Measurements from ENCODE around the gene ACKR1.
A peak's percentile ranks its signal among the peaks of the same experiment; 100 is the strongest.

Gene ACKR1

GRCh38 chr1:159223004-159223403 is 18.3 kb downstream of the ACKR1 start:
- Histone ChIP-seq H3K9ac (ENCODE audit: low read depth, low read length, poor library complexity, severe bottlenecking) (no peak overlapping the region), H3K9me3 (ENCODE audit: insufficient read depth, low read depth, low read length) (no peaks in the 10 kb centered on the region), H3K4me2 (ENCODE audit: low read depth, low read length, poor library complexity, severe bottlenecking) (no peak overlapping the region), H4K20me1 (ENCODE audit: insufficient read depth, low read length, poor library complexity, severe bottlenecking) (no peaks in the 10 kb centered on the region), H3K9me2 (replicated peaks; ENCODE audit: low read depth, low read length) (no peaks in the 10 kb centered on the region), H3K36me3 (ENCODE audit: insufficient read depth, low read length) (no peaks in the 10 kb centered on the region), H3K27me3 (ENCODE audit: insufficient read depth, low read length, poor library complexity, severe bottlenecking) (no peaks in the 10 kb centered on the region), H3K4me1 (ENCODE audit: insufficient read depth, low read length, poor library complexity, severe bottlenecking) (peaks cover 3% of the 10 kb centered on the region), H3F3A (ENCODE audit: low read depth) (no peaks in the 10 kb centered on the region), H3K4me3 (ENCODE audit: low read length, poor library complexity, severe bottlenecking) (no peak overlapping the region), H3K79me2 (ENCODE audit: insufficient read depth, low read length) (no peaks in the 10 kb centered on the region), H2AFZ (ENCODE audit: low read length) (no peak overlapping the region)
- TF ChIP-seq EZH2phosphoT487 (IDR thresholded peaks at IDR 0.05; ENCODE audit: borderline replicate concordance) = no peak
- TF ChIP-seq CTCF (conservative IDR thresholded peaks at IDR 0.05; ENCODE audit: low read length) = no peak

- Histone ChIP-seq H3K4me1 (ENCODE audit: insufficient read depth, low read length, poor library complexity, severe bottlenecking) (peaks cover 25% of the 10 kb centered on the region), H3K4me2 (ENCODE audit: low read depth, low read length, poor library complexity, severe bottlenecking) (no peak overlapping the region), H3K9me3 (ENCODE audit: insufficient read depth, low read depth, low read length) (no peaks in the 10 kb centered on the region), H2AFZ (ENCODE audit: low read length) (0 out of 2 replicates have a peak overlapping the region, but pooled peaks have one; percentile 5), H4K20me1 (ENCODE audit: insufficient read depth, low read length, poor library complexity, severe bottlenecking) (no peaks in the 10 kb centered on the region), H3K27me3 (ENCODE audit: insufficient read depth, low read length, poor library complexity, severe bottlenecking) (no peaks in the 10 kb centered on the region), H3K79me2 (ENCODE audit: insufficient read depth, low read length) (no peaks in the 10 kb centered on the region), H3K9ac (ENCODE audit: low read depth, low read length, poor library complexity, severe bottlenecking) (no peak overlapping the region), H3K36me3 (ENCODE audit: insufficient read depth, low read length) (no peaks in the 10 kb centered on the region), H3K9me2 (replicated peaks; ENCODE audit: low read depth, low read length) (no peaks in the 10 kb centered on the region), H3F3A (ENCODE audit: low read depth) (no peaks in the 10 kb centered on the region), H3K4me3 (ENCODE audit: low read length, poor library complexity, severe bottlenecking) (no peak overlapping the region)
- no peak for TF ChIP-seq EZH2phosphoT487 (IDR thresholded peaks at IDR 0.05; ENCODE audit: borderline replicate concordance)
- TF ChIP-seq CTCF (conservative IDR thresholded peaks at IDR 0.05; ENCODE audit: low read length) = no peak
Observed at GRCh38 chr1:159228554-159228953, 23.9 kb downstream of the ACKR1 start.

DNA sequence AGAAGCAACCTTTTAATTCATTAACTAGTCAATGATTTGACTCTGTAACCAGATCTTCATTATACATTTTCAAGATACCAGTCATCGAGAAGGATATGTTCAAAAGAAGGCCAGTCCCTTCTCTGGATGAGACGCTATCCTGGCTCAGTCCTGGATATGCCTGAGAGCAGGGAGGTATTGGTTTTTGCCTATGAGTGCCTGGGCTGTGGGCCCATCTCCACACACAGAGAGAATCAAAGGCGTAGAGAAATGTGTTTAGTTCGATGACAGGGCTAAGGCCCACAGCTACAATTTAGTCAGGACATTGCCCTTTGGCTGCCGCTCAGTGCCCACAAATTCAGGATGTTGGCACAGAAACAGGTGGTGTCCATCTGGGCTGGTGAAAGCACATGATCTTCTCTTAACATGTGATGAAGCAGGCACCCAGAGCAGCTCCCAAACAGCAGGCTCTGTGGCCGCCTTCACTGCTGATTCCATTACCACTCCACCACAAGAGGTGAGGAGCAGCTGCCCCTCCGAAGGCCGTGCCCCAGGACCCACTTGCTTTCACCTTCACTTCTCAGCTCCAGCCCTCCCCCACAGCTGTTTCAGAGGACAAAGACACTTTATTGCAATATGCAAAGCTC is 24.7 kb downstream of the ACKR1 start:
- Histone ChIP-seq H2AFZ (ENCODE audit: low read length) (peak overlapping the region; percentile 53), H3K4me3 (ENCODE audit: low read length, poor library complexity, severe bottlenecking) (no peak overlapping the region), H3K9me3 (ENCODE audit: insufficient read depth, low read depth, low read length) (no peaks in the 10 kb centered on the region), H3F3A (ENCODE audit: low read depth) (no peaks in the 10 kb centered on the region), H3K79me2 (ENCODE audit: insufficient read depth, low read length) (no peaks in the 10 kb centered on the region), H3K4me2 (ENCODE audit: low read depth, low read length, poor library complexity, severe bottlenecking) (no peak overlapping the region), H4K20me1 (ENCODE audit: insufficient read depth, low read length, poor library complexity, severe bottlenecking) (no peaks in the 10 kb centered on the region), H3K9ac (ENCODE audit: low read depth, low read length, poor library complexity, severe bottlenecking) (no peak overlapping the region), H3K9me2 (replicated peaks; ENCODE audit: low read depth, low read length) (no peaks in the 10 kb centered on the region), H3K4me1 (ENCODE audit: insufficient read depth, low read length, poor library complexity, severe bottlenecking) (peaks cover 25% of the 10 kb centered on the region), H3K27me3 (ENCODE audit: insufficient read depth, low read length, poor library complexity, severe bottlenecking) (no peaks in the 10 kb centered on the region), H3K36me3 (ENCODE audit: insufficient read depth, low read length) (no peaks in the 10 kb centered on the region)
- no peak for TF ChIP-seq EZH2phosphoT487 (IDR thresholded peaks at IDR 0.05; ENCODE audit: borderline replicate concordance)
- TF ChIP-seq CTCF (conservative IDR thresholded peaks at IDR 0.05; ENCODE audit: low read length) = no peak

All from Loucy (cell line).